ENCODE data around the gene C1orf210.

The C1orf210 gene

DNA sequence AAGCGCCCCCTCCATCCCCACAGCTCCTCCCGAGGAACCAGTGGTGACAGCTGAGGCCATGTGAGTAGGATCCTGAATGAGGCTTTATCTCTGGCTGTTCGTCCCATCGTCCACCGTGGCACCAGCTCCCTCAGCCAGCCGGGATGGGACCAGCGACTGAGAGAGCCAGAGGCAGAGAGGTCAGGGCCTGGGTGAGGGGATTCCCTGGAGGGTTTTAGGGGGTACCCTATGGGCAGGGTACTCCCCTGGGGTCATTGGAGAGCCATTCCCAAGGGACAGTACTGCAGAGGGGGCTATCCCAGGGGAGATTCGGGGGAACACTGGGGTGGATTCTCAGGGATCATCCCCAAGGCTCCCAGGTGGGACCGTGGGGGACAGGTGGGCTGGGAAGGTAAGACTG lies 13.2 kb downstream of the C1orf210 start:
- no peak for DNase-seq

DNA sequence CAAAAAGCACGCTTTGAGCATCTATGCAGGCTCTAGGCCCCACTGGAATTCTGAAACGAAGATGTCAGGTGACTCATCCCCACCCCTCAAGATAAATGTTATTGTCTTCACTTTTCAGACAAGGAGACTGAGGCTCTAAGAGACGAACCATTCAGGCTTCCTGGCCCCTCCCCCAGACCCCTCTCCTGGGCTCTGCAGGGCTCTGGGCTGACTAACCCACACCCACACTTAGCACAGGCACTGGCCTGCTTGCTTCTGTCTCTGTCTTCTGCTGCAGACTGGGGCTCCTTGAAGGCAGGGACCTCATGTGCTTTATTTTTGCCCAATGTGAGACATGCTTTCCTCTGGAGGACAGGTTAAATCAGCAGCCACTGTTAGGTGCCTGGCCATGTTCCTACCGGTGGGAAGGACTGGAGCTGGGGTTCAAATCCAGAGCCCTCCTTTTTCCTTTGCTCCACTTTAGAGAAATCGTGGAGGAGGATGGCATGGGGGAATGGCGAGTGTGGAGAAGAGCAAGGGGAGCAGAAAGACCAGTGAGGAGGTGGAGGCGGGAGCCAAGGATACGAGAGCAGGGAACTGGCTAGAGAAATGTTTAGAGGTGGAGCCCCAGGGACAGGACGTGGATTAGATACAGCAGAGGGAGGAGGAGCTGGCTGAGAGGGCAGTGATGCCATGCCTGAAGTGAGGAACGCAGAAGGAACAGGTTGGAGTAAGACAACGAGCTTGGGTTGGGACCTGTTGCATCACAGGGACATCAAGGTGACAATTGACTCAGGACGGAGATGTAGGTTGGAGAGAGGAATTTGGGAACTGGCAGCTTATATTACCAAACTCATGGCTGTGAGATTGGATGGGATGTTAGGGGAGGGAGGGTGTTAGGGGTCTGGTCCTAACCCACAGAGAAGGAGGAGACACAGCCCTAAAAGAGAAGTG lies 13.9 kb downstream of the C1orf210 start:
- DNase-seq: no peak

- no peak for DNase-seq
Measured at GRCh38 chr1:43270421-43271095, 14.8 kb downstream of the C1orf210 start.

- DNase-seq: no peak
Measured at GRCh38 chr1:43269627-43270375, 15.6 kb downstream of the C1orf210 start, which contains the start of gene TMEM125. Gene TMEM125, plus strand, starts transcription at chr1:43269983. Its CDS starts 2,740 bp downstream, at chr1:43272723.

GRCh38 chr1:43267818-43268425 lies 17.5 kb downstream of the C1orf210 start:
- DNase-seq: no peak

DNA sequence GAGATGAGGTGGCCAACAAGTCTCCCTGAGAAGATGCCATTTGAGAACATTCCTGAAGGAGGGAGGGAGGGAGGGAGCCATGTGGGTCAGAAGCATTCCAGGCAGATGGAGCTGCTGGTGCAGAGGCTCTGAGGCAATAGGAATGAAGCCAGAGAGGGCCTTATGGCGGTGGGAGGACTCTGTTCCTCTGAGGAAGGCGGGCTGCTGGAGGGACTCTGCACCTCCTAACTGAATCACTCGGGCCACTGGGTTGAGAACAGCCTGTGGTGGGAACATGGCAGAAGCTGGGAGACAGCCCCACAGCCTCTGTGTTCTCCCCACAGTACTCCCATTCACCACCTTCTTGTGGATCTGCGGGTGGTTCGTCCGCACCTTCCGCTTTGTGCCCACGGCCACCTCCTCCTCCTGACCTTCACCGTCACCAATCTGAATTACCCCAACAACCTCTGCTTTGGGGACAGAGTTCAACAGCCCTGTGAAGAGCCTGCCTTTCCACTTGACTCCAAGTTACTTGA lies 18.0 kb downstream of the C1orf210 start:
- no peak for DNase-seq

DNA sequence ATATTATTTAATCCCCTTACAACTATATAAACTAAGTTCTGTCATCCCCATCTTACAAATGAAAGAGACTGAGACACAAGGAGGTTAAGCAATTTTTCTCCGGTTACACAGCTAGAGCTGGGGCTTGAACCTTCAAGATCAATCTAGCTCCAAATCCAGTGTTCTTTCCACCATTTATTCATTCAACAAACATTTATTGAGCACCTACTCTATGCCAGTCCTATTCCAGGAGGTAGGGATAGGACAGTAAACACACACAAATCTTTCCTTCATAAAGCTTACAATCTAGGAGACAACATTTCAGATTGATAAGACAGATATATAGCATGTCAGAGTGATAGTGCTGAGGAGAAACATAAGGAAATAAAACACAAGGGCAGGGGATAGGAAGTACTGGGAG lies 18.5 kb downstream of the C1orf210 start:
- no peak for DNase-seq

- no peak for DNase-seq
Measured at GRCh38 chr1:43265431-43265830, 19.9 kb downstream of the C1orf210 start.

- no peak for DNase-seq
Measured at GRCh38 chr1:43258370-43258769, 27.0 kb downstream of the C1orf210 start.

GRCh38 chr1:43256675-43257570 lies 28.5 kb downstream of the C1orf210 start:
- no peak for DNase-seq

DNA sequence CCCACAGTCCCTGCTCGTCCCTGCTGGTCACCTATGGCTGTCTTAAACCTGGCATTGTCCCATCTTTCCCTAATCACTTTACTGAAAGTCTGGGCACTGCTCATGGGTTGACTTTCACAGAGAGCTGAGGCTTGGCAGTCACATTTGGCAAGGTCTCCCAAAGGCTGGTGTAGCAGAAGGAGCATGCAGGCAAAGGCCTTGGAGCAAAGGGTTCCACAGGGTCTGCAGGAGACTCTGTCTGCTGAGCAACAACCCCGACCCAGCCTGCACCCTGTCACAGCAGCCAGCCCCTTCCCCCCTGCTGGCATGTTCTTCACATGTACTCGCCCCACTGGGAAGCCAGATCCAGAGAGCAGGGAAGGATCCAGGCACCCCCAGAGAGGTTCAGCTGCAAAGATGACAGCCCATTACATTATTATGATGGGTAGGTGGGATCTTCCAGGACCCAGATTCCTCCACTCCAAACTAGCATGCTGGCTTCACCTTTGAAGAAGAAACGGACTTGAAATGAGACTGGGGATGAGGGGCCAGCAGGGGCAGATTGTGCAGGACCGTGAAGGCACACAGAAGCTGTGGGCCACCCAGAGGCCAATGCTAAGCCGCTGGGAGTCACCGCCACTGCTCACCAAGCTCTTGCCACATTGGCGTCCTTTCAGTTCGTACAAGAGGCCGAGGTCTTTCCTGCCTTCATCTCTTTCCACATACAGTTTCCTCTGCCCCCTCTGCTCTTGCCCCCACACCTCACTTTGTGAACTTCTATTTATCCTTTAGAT lies 29.8 kb downstream of the C1orf210 start:
- no peak for DNase-seq

GRCh38 chr1:43253876-43254275 lies 31.5 kb downstream of the C1orf210 start:
- no peak for DNase-seq

GRCh38 chr1:43253173-43253572 lies 32.2 kb downstream of the C1orf210 start:
- no peak for DNase-seq

DNA sequence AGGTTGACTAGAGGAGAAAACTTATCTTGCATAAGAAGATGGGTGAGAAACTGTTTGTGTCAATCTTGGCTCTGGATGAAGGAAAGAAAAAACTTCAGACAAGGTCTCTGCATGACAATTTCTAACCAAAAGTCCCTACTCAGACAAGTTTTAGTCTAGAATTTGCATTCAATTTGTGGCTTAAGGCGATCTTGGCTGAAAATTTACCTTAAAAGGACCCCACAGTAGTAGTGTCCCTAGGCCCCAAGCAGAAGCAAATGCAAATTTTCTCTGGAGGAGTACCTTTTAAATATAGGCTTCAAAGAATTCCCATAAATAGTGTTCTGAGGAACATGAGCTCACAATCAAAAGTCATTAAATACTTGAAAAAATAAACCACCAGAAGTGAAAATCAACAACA lies 33.2 kb downstream of the C1orf210 start:
- DNase-seq: no peak

DNA sequence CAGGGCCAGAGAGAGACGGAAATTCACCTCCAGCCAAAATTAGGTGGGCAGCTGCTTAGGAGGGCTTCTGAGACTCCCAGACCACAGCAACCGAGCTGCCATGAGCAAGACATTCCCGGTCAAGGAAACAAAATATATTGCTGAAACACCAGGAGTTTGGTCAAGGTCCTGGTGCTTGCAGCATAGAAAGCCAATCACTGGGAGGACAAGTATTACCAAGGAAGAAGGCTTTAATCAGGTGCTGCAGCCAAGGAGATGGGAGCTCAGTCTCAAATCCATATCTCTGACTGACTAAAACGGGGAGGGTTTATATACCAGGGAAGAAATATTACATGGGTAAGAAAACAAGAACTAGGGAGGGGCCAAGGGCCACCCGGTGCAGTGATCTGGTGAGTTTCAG lies 34.4 kb downstream of the C1orf210 start:
- no peak for DNase-seq

GRCh38 chr1:43250351-43250761 lies 35.0 kb downstream of the C1orf210 start:
- DNase-seq: no peak

- no peak for DNase-seq
Measured at GRCh38 chr1:43247256-43247921, 38.0 kb downstream of the C1orf210 start.

- no peak for DNase-seq
Measured at GRCh38 chr1:43246466-43247213, 38.7 kb downstream of the C1orf210 start.

DNA sequence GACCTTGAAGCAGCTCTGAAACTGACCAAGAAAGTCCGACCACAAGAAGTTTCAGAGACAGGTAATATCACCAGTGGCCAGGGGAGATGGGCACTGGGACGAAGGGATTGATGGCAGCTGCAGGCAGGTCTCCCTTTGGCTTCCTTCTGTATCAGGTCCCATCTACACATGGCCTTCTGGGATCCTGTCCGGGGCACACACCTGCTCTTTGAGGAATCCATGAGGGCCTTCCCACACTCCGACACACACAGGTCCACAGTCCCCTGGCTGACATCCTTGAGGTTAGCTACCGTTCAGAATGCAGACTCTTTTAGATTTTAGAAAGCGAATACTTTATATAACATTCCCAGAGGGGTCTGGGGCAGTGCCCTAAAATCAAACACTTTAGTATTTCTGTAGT lies 42.1 kb downstream of the C1orf210 start:
- DNase-seq: no peak
